OCI-M2 (cell line): ENCODE data around the gene GRID2.
"Not testable (repeated sequence)": the region's sequence is repeated elsewhere in the genome, so short reads cannot be mapped to it uniquely, and the experiment has no call there.

ENCODE experiments used
- DNase-seq: peaks from one replicate; lab custom pipeline; 2025; ENCODE audit not compliant: unreplicated experiment; lab: John Stamatoyannopoulos, UW

GRID2 gene

GRCh38 chr4:92305148-92305877 lies 1.5 kb downstream of the GRID2 start:
- DNase-seq, result peak; percentile 31

- DNase-seq, result no peak
These were observed 2.2 kb downstream of the GRID2 start for GRCh38 chr4:92305878-92306520.

GRCh38 chr4:92307181-92307580 lies 3.4 kb downstream of the GRID2 start:
- no peak for DNase-seq

GRCh38 chr4:92307866-92308265 lies 4.1 kb downstream of the GRID2 start:
- DNase-seq, result no peak

- DNase-seq, result no peak
These were observed 13.3 kb downstream of the GRID2 start for GRCh38 chr4:92317047-92317446.

GRCh38 chr4:92328095-92328494 lies 24.3 kb downstream of the GRID2 start:
- DNase-seq, result no peak

GRCh38 chr4:92333016-92333415 lies 29.2 kb downstream of the GRID2 start:
- DNase-seq, result no peak

GRCh38 chr4:92334716-92335350 lies 31.1 kb downstream of the GRID2 start:
- DNase-seq, result no peak

- no peak for DNase-seq
These were observed 35.9 kb downstream of the GRID2 start for GRCh38 chr4:92339676-92340075.

GRCh38 chr4:92344216-92344615 lies 40.5 kb downstream of the GRID2 start:
- DNase-seq, result no peak

GRCh38 chr4:92346289-92346688 lies 42.5 kb downstream of the GRID2 start:
- DNase-seq, result no peak

- no peak for DNase-seq
These were observed 54.2 kb downstream of the GRID2 start for GRCh38 chr4:92357966-92358365.

GRCh38 chr4:92359491-92359890 lies 55.7 kb downstream of the GRID2 start:
- DNase-seq, result no peak

- DNase-seq, result no peak
These were observed 58.3 kb downstream of the GRID2 start for GRCh38 chr4:92362028-92362427.

GRCh38 chr4:92368653-92369052 lies 64.9 kb downstream of the GRID2 start:
- no peak for DNase-seq

GRCh38 chr4:92381616-92382015 lies 77.8 kb downstream of the GRID2 start:
- no peak for DNase-seq

- DNase-seq, result no peak
These were observed 78.4 kb downstream of the GRID2 start for GRCh38 chr4:92382128-92382527.

GRCh38 chr4:92387459-92388069 lies 83.8 kb downstream of the GRID2 start:
- DNase-seq, result no peak

GRCh38 chr4:92399032-92399431 lies 95.3 kb downstream of the GRID2 start:
- DNase-seq, result no peak

- not testable (repeated sequence) for DNase-seq
These were observed 99.8 kb downstream of the GRID2 start for GRCh38 chr4:92403525-92403924.

GRCh38 chr4:92406488-92406887 lies 102.7 kb downstream of the GRID2 start:
- DNase-seq, result no peak

- DNase-seq, result no peak
These were observed 118.2 kb downstream of the GRID2 start for GRCh38 chr4:92421920-92422319.
